Adrenal gland (tissue), 12 donors: ENCODE data around the gene FBXL14. TPM values are rescaled to one million over a fixed set of nuclear protein-coding genes. Genes with fewer than 3 reads are reported as not detected.

Experiments used
- DNase-seq, 7 donors: peaks; one replicate each; pipeline ENCODE4 v3.0.0-alpha.2; 2019 to 2020
- H3K27ac ChIP-seq, 5 donors: fragments of 200-600 bp; sonication (generic) in 4 of 5; 1 replicate in 3 of 5; 2 replicates in 2 of 5; pipeline versions ENCODE4 v1.5.1 to v1.8.0; 2016 to 2020; ENCODE audit warnings: mild to moderate bottlenecking in 1 of 5
- H3K27me3 ChIP-seq: fragments of 200-600 bp; 2 replicates; pipeline ENCODE4 v1.8.0; 2021
- H3K36me3 ChIP-seq, 2 donors: fragments of 200-600 bp; replicated peaks in 1 of 2; 1 replicate in 1 of 2; 2 replicates in 1 of 2; pipeline versions ENCODE4 v1.5.1 to v1.8.0; 2018 to 2022
- H3K4me1 ChIP-seq, 2 donors: fragments of 200-600 bp; replicated peaks in 1 of 2; 1 replicate in 1 of 2; 2 replicates in 1 of 2; pipeline versions ENCODE4 v1.5.1 to v1.8.0; 2018 to 2021
- H3K4me3 ChIP-seq, 4 donors: fragments of 200-600 bp; sonication (generic) in 3 of 4; one replicate each; pipeline ENCODE4 v1.5.1; 2016 to 2018
- H3K9me3 ChIP-seq, 3 donors: fragments of 200-600 bp; sonication (generic) in 1 of 3; replicated peaks in 1 of 3; 1 replicate in 2 of 3; 2 replicates in 1 of 3; pipeline versions ENCODE4 v1.5.1 to v1.8.0; 2016 to 2021
- POLR2A ChIP-seq, 2 donors: fragments of 450-650 bp; IDR thresholded peaks; one replicate each; pipeline ENCODE4 v1.6.1; 2017; ENCODE audit warnings: antibody characterized with exemption in 2 of 2, mild to moderate bottlenecking in 2 of 2, moderate library complexity in 1 of 2
- WGBS, 4 donors: extraction: QIAGEN DNeasy Blood & Tissue Kit in 2 of 4; methylation state at CpG; one replicate each; pipeline versions ENCODE4 v1.1.5 to v1.1.7; 2013 to 2017; 5-methylcytosine and 5-hydroxymethylcytosine counted together
- intact Hi-C, 2 donors: fragments of 100-400 bp; cut with DNase I; formaldehyde crosslinking; loops; one replicate each; pipeline versions ENCODE4 v1.14.1 to v1.15.0; 2022 to 2023
- polyA plus RNA-seq, 3 donors: library from polyadenylated mRNA; stranded (reverse); fragments of 200-250 nt in 2 of 3; fragments of 350-450 nt in 1 of 3; fragmentation: Illumina TruSeq in 1 of 3; extraction: RNeasy Lipid Tissue Mini Kit (QIAGEN cat#74804) in 1 of 3; gene quantifications; one replicate each; pipeline ENCODE4 v1.2.3, GENCODE V29; 2013 to 2014
- total RNA-seq, 9 donors: library from RNA; depleted of rRNA in 4 of 9; stranded (reverse); fragments of >200 nt in 4 of 9; fragments of 120-200 nt in 1 of 9; fragmentation: NEBNext Ultra II Directional in 1 of 9; extraction: Animal tissue kit (Norgen Biotek cat#: 25700) in 1 of 9; gene quantifications; one replicate each; pipeline versions ENCODE4 v1.1.0 to v1.2.4, GENCODE V29; 2013 to 2023
- TF ChIP-seq, protein P1 (sequence below), 6 experiments: fragments of 450-650 bp in 4 of 6; fragments of 200-600 bp in 2 of 6; sonication (generic) in 1 of 6; IDR thresholded peaks; 1 replicate in 5 of 6; 2 replicates in 1 of 6; pipeline versions ENCODE4 v1.5.1 to v1.8.0; 2016 to 2021; ENCODE audit warnings: antibody characterized with exemption in 6 of 6, mild to moderate bottlenecking in 2 of 6, moderate library complexity in 1 of 6
- donor health status: healthy with polysubstance abuse.
- donor health status: Bipolar disorder and iron deficiency.
- donor health status: DM: yes; HTN: yes; CAD: no.
- donor health status: DM: no; HTN: no; CAD: no.
- donor health status: DM: no; HTN: no; CAD: no.
- donor health status: DM: yes; HTN: yes; CAD: no.

FBXL14 gene
- total and polyA plus RNA-seq, 12 donors = 1.2 to 19.1 (median 12.4) TPM

DNA sequence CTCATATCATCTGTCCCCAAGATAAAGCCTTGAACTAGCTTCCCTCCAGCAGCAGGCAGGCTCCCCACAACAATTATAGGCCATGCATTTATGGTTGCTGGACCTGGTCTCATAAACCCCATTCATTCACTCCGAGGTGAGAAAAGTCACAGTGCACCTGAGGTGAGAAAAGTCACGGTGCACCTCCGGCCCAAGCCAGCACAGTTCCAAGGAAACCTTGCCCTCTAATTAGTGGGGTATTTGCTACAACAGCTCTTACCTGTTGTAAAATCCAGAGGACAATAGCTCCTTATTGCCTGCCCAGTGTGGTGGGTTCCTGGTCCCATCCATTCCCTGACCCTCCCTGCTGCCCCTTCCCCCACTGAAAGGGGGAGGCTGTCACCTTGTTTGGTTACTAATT is 65.6 kb downstream of the FBXL14 start:
- WGBS, 4 donors = 87 to 97% (median 94%) methylated on average over 3 of the region's 3 CpGs
- Histone ChIP-seq H3K4me3 (no peak overlapping the region), H3K9me3 (no peaks in the 10 kb centered on the region), H3K4me1 (peaks cover 0 to 6% of the 10 kb centered on the region in 2 donors), H3K27me3 (peaks cover 21% of the 10 kb centered on the region), H3K36me3 (no peaks in the 10 kb centered on the region), H3K27ac (no peak overlapping the region)
- no peak for DNase-seq
- intact Hi-C loops = no loop called here
- TF ChIP-seq, protein P1, sequence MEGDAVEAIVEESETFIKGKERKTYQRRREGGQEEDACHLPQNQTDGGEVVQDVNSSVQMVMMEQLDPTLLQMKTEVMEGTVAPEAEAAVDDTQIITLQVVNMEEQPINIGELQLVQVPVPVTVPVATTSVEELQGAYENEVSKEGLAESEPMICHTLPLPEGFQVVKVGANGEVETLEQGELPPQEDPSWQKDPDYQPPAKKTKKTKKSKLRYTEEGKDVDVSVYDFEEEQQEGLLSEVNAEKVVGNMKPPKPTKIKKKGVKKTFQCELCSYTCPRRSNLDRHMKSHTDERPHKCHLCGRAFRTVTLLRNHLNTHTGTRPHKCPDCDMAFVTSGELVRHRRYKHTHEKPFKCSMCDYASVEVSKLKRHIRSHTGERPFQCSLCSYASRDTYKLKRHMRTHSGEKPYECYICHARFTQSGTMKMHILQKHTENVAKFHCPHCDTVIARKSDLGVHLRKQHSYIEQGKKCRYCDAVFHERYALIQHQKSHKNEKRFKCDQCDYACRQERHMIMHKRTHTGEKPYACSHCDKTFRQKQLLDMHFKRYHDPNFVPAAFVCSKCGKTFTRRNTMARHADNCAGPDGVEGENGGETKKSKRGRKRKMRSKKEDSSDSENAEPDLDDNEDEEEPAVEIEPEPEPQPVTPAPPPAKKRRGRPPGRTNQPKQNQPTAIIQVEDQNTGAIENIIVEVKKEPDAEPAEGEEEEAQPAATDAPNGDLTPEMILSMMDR (IDR thresholded peaks at IDR 0.05) = no peak
- no peak for TF ChIP-seq POLR2A (IDR thresholded peaks at IDR 0.05)

DNA sequence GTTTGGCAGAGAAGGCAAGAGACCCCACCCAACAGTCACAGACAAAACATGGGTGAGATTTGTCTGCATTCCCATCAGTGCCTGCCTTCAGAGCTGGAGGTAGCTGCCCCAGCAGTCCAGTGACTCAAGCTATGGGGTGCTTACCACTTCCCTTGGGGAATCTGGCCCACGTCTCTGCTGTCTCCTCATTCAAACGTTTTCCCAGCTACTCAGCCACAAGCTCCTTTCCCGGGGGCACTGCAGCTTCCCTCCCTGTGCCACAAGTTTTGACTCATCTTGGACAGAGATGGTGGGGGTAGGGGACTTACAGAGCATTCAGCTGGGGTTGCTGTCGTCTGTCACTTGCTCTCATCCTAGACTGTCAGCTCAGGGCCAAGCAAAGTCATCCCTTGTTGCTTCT is 66.6 kb downstream of the FBXL14 start:
- no peak overlapping the region for H3K4me3 ChIP-seq

DNA sequence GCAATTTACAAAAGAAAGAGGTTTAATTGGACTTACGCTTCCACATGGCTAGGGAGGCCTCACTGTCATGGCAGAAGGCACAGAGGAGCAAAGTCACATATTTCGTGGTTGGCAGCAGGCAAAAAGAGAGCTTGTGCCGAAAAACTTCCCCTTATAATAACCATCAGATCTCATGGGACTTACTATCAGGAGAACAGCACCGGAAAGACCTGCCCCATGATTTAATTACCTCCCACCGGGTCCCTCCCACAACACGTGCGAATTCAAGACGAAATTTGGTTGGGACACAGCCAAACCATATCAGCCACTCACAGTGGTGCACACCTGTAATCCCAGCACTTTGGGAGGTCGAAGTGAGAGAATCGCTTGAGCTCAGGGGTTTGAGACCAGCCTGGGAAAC is 68.5 kb downstream of the FBXL14 start:
- Histone ChIP-seq H3K27ac (no peak overlapping the region), H3K9me3 (no peaks in the 10 kb centered on the region), H3K4me3 (no peak overlapping the region), H3K36me3 (no peaks in the 10 kb centered on the region), H3K27me3 (peaks cover 9% of the 10 kb centered on the region), H3K4me1 (no peaks in the 10 kb centered on the region)
- 81 to 86% (median 84%) methylated on average over 10 of the region's 10 CpGs for WGBS, 4 donors
- TF ChIP-seq, protein P1 (IDR thresholded peaks at IDR 0.05) = no peak
- TF ChIP-seq POLR2A (IDR thresholded peaks at IDR 0.05) = no peak
- intact Hi-C loops = no loop called here
- DNase-seq = no peak

More for the DNA sequence above, 66.6 kb downstream of the FBXL14 start:
- no peak for DNase-seq
- H3K4me1 ChIP-seq = peaks cover 0 to 6% of the 10 kb centered on the region in 2 donors
- WGBS, 4 donors = 60 to 86% (median 68%) methylated on average over 4 of the region's 4 CpGs
- peaks cover 21% of the 10 kb centered on the region for H3K27me3 ChIP-seq
- TF ChIP-seq, protein P1 (IDR thresholded peaks at IDR 0.05) = no peak
- TF ChIP-seq POLR2A (IDR thresholded peaks at IDR 0.05) = no peak
- H3K36me3 ChIP-seq = no peaks in the 10 kb centered on the region
- intact Hi-C loops = no loop called here
- no peak overlapping the region for H3K27ac ChIP-seq
- no peaks in the 10 kb centered on the region for H3K9me3 ChIP-seq

DNA sequence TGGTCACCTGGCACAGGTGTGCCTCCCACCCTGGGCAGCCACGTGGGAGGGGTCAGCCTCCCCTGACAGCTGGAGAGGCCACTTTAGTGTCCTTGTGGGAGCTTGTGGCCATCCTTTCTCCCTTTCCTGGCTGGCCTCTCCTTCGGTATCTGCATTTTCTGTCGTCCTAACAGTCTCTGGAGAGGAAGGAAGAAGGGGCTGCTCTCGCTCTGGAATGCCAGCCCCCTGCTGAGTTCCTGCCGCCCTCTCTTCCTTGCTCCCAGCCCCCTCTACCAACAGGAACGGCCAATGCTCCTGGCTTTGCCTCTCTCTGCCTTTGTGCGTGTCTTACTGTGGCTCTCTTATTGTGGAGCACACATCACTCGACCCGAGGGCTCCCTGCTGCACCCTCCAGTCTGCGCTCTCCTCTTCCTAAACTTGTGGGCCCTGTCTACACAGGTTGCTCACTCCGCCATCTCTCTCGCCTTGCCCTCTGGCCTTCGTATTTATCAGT is 70.8 kb downstream of the FBXL14 start:
- Histone ChIP-seq H3K4me3 (no peak overlapping the region), H3K27me3 (peaks cover 2% of the 10 kb centered on the region), H3K4me1 (no peaks in the 10 kb centered on the region), H3K27ac (no peak overlapping the region), H3K9me3 (no peaks in the 10 kb centered on the region), H3K36me3 (no peaks in the 10 kb centered on the region)
- TF ChIP-seq, protein P1 (IDR thresholded peaks at IDR 0.05) = no peak
- TF ChIP-seq POLR2A (IDR thresholded peaks at IDR 0.05) = no peak
- 62 to 70% (median 67%) methylated on average over 12 to 13 of the region's 13 CpGs for WGBS, 4 donors
- intact Hi-C loops = no loop called here
- DNase-seq = peak in 1 of 7 donors; percentile 24
